Keratinocyte (primary cell): ENCODE data around the gene SASH1.

ENCODE experiments used
- CTCF ChIP-seq, 3 experiments: IDR thresholded peaks in 1 of 3; conservative IDR thresholded peaks in 1 of 3; optimal IDR thresholded peaks in 1 of 3; 2 replicates in 2 of 3; 3 replicates in 1 of 3; pipeline versions ENCODE3 to v1.5.1; 2011; ENCODE audit warnings: low read length in 3 of 3, mild to moderate bottlenecking in 3 of 3, moderate library complexity in 2 of 3, control low read depth in 1 of 3, inconsistent platforms in 1 of 3; ENCODE audit not compliant: insufficient read depth in 2 of 3; ENCODE audit errors: extremely low read depth in 1 of 3
- EZH2 ChIP-seq: IDR thresholded peaks from one replicate; pipeline ENCODE4 v1.6.1; 2012; ENCODE audit warnings: inconsistent platforms, mild to moderate bottlenecking, low read length, moderate library complexity

- TF ChIP-seq CTCF (optimal IDR thresholded peaks at IDR 0.05 in 1 of 3, IDR thresholded peaks at IDR 0.05 in 1 of 3, conservative IDR thresholded peaks at IDR 0.05 in 1 of 3; ENCODE audit: extremely low read depth in 1 of 3, insufficient read depth in 2 of 3, low read length in 3 of 3) (no peak), EZH2 (no peak)
Measured at GRCh38 chr6:148459238-148459637, 116.6 kb downstream of the SASH1 start.
